ENCODE results near the gene IL4. TPM values are rescaled to one million over a fixed set of nuclear protein-coding genes. Genes with fewer than 3 reads are reported as not detected.

The IL4 gene
- total RNA-seq = not detected

GRCh38 chr5:132673939-132674630 is at the start of gene IL4:
TSS of gene IL4 (plus strand) at chr5:132673989. CDS start at chr5:132674051, 62 bp downstream.

GRCh38 chr5:132657676-132658380 is 16.0 kb upstream of the IL4 start, which contains the start of gene IL13:
TSS of gene IL13 (plus strand) at chr5:132658173. CDS start at chr5:132658187, 14 bp downstream.

Other genes starting within 250 kb of the IL4 start
- 11.2 TPM for gene IRF1, start 183.2 kb upstream of the IL4 start, total RNA-seq
- not detected for gene IL5, start 130.5 kb upstream of the IL4 start, total RNA-seq
- gene RAD50, start 117.0 kb upstream of the IL4 start, total RNA-seq = 46.0 TPM
- not detected for gene IL13, start 15.8 kb upstream of the IL4 start, total RNA-seq
- 49.0 TPM for gene KIF3A, start 63.6 kb downstream of the IL4 start, total RNA-seq
- 0.60 TPM for gene CCNI2, start 73.4 kb downstream of the IL4 start, total RNA-seq
- gene SEPTIN8, start 103.2 kb downstream of the IL4 start, total RNA-seq = 73.3 TPM
- gene SOWAHA, start 139.3 kb downstream of the IL4 start, total RNA-seq = 2.3 TPM
- 5.2 TPM for gene SHROOM1, start 156.7 kb downstream of the IL4 start, total RNA-seq
- 1.1 TPM for gene GDF9, start 192.5 kb downstream of the IL4 start, total RNA-seq
- 78.5 TPM for gene UQCRQ, start 192.7 kb downstream of the IL4 start, total RNA-seq
- 1.1 TPM for gene LEAP2, start 199.7 kb downstream of the IL4 start, total RNA-seq

Measured in camera-type eye (tissue), 1 donor.